GM12892 (cell line): ENCODE results near the gene CA6.
"Not testable (repeated sequence)": the region's sequence is repeated elsewhere in the genome, so short reads cannot be mapped to it uniquely, and the experiment has no call there.

Experiments used
- DNase-seq: peaks from one replicate; pipeline ENCODE4 v3.0.0; 2011; ENCODE audit not compliant: insufficient read length
- FAIRE-seq: peaks from 2 replicates; lab custom pipeline; 2011; peaks lifted over from hg19 to GRCh38; lab: Jason Lieb, UNC
- POLR2A ChIP-seq: IDR thresholded peaks from 2 replicates; pipeline ENCODE4 v1.6.1; 2011; ENCODE audit warnings: low read depth, low read length, control low read depth
- POLR2AphosphoS5 ChIP-seq: IDR thresholded peaks from 2 replicates; pipeline ENCODE4 v1.6.1; 2011; ENCODE audit warnings: low read depth, low read length, control low read depth
- TAF1 ChIP-seq: IDR thresholded peaks from 2 replicates; pipeline ENCODE4 v1.6.1; 2011; ENCODE audit warnings: low read depth, mild to moderate bottlenecking, control low read depth, low read length, borderline replicate concordance

CA6 gene

GRCh38 chr1:8910914-8911313, 34.8 kb upstream of the CA6 start:
- DNase-seq (no peak), FAIRE-seq (no peak)
- no peak for TF ChIP-seq POLR2A
- TF ChIP-seq TAF1, result no peak
- no peak for TF ChIP-seq POLR2AphosphoS5

GRCh38 chr1:8911416-8912309, 34.0 kb upstream of the CA6 start:
- FAIRE-seq (no peak), DNase-seq (no peak)
- TF ChIP-seq POLR2A, result no peak
- no peak for TF ChIP-seq TAF1
- TF ChIP-seq POLR2AphosphoS5, result no peak

GRCh38 chr1:8913457-8913856, 32.2 kb upstream of the CA6 start:
- DNase-seq, result no peak
- no peak for FAIRE-seq
- TF ChIP-seq TAF1 (no peak), POLR2AphosphoS5 (no peak), POLR2A (no peak)

- FAIRE-seq, result no peak
- no peak for DNase-seq
Observed at GRCh38 chr1:8914466-8914865, 31.2 kb upstream of the CA6 start.

GRCh38 chr1:8915446-8915845, 30.2 kb upstream of the CA6 start:
- no peak for TF ChIP-seq TAF1
- no peak for TF ChIP-seq POLR2AphosphoS5
- no peak for TF ChIP-seq POLR2A
- FAIRE-seq, result no peak
- no peak for DNase-seq

More at GRCh38 chr1:8914466-8914865, 31.2 kb upstream of the CA6 start:
- no peak for TF ChIP-seq POLR2AphosphoS5
- TF ChIP-seq TAF1, result no peak
- TF ChIP-seq POLR2A, result no peak

- FAIRE-seq, DNase-seq: not testable (repeated sequence)
Observed at GRCh38 chr1:8917536-8917935, 28.1 kb upstream of the CA6 start.

GRCh38 chr1:8922962-8923361, 22.7 kb upstream of the CA6 start:
- TF ChIP-seq POLR2A (no peak), TAF1 (no peak), POLR2AphosphoS5 (no peak)
- no peak for FAIRE-seq
- DNase-seq, result no peak

- FAIRE-seq (no peak), DNase-seq (no peak)
- TF ChIP-seq POLR2A (no peak), POLR2AphosphoS5 (no peak), TAF1 (no peak)
Observed at GRCh38 chr1:8925406-8925805, 20.3 kb upstream of the CA6 start.

- TF ChIP-seq POLR2AphosphoS5, result no peak
- TF ChIP-seq TAF1, result no peak
- no peak for TF ChIP-seq POLR2A
- DNase-seq (no peak), FAIRE-seq (no peak)
Observed at GRCh38 chr1:8925960-8926359, 19.7 kb upstream of the CA6 start.

- no peak for DNase-seq
- FAIRE-seq, result no peak
- TF ChIP-seq TAF1 (no peak), POLR2A (no peak), POLR2AphosphoS5 (no peak)
Observed at GRCh38 chr1:8926707-8927694, 18.7 kb upstream of the CA6 start.

GRCh38 chr1:8930116-8930515, 15.6 kb upstream of the CA6 start:
- no peak for DNase-seq
- FAIRE-seq, result no peak
- TF ChIP-seq POLR2A, result no peak
- no peak for TF ChIP-seq POLR2AphosphoS5
- TF ChIP-seq TAF1, result no peak

GRCh38 chr1:8937051-8937450, 8.6 kb upstream of the CA6 start:
- not testable (repeated sequence) for FAIRE-seq

GRCh38 chr1:8937701-8938100, 8.0 kb upstream of the CA6 start:
- FAIRE-seq (no peak), DNase-seq (no peak)
- TF ChIP-seq POLR2AphosphoS5, result no peak
- no peak for TF ChIP-seq TAF1
- no peak for TF ChIP-seq POLR2A

More at GRCh38 chr1:8937051-8937450, 8.6 kb upstream of the CA6 start:
- DNase-seq, result not testable (repeated sequence)
